Activated B cell treated with CpG ODN at 0.5 μM for 24 hours (primary cell): Measurements from ENCODE around the gene CGB7. TPM values are rescaled to one million over a fixed set of nuclear protein-coding genes. Genes with fewer than 3 reads are reported as not detected.
"Not testable (repeated sequence)": the region's sequence is repeated elsewhere in the genome, so short reads cannot be mapped to it uniquely, and the experiment has no call there.

Experiments
- ATAC-seq: fragments of 200-7000 bp; cut with Tn5 transposase; one replicate; pipeline ENCODE4 v1.10.0; 2021; ENCODE audit warnings: low read depth, mild to moderate bottlenecking, moderate library complexity
- CTCF ChIA-PET: fragments of 350-600 bp; sonication (Branson Sonifier 250); formaldehyde crosslinking; loops from one replicate; lab custom pipeline; 2021; ENCODE audit warnings: antibody characterized with exemption; lab: Charles Lee
- POLR2A ChIA-PET: fragments of 350-600 bp; sonication (Branson Sonifier 250); formaldehyde crosslinking; loops from one replicate; lab custom pipeline; 2021; ENCODE audit warnings: antibody characterized with exemption; lab: Charles Lee
- DNase-seq: peaks from one replicate; pipeline ENCODE4 v3.0.0; 2022
- H3K27ac Mint-ChIP-seq: one replicate; pipeline ENCODE4 v1.8.0; 2020; ENCODE audit warnings: mixed read lengths
- H3K27me3 Mint-ChIP-seq: one replicate; pipeline ENCODE4 v1.8.0; 2021; ENCODE audit warnings: mixed read lengths
- H3K36me3 Mint-ChIP-seq: one replicate; pipeline ENCODE4 v1.8.0; 2021; ENCODE audit warnings: low read depth, mixed read lengths
- H3K4me1 Mint-ChIP-seq: one replicate; pipeline ENCODE4 v1.8.0; 2021; ENCODE audit warnings: mixed read lengths
- H3K4me3 Mint-ChIP-seq: one replicate; pipeline ENCODE4 v1.8.0; 2020; ENCODE audit warnings: mild to moderate bottlenecking, mixed read lengths
- H3K9me3 Mint-ChIP-seq: one replicate; pipeline ENCODE4 v1.8.0; 2020; ENCODE audit warnings: mixed read lengths
- CTCF ChIP-seq: fragments of 200-600 bp; IDR thresholded peaks from one replicate; pipeline ENCODE4 v1.8.0; 2022; ENCODE audit warnings: antibody characterized with exemption, mild to moderate bottlenecking
- intact Hi-C: fragments of 100-400 bp; cut with micrococcal nuclease; formaldehyde crosslinking; loops from one replicate; pipeline ENCODE4 v1.15.1; 2024
- total RNA-seq: library from RNA; stranded (reverse); gene quantifications from 2 replicates; pipeline ENCODE4 v1.2.3, GENCODE V29; 2022

The CGB7 gene
- total RNA-seq, 1 donor from 2014 or later = not detected

GRCh38 chr19:49022116-49022515 lies 35.4 kb downstream of the CGB7 start:
- no peak for TF ChIP-seq CTCF
- DNase-seq (no peak), ATAC-seq (no peak)
- ChIA-PET CTCF (no interaction called here), POLR2A (interaction anchor here (0.8 kb wide), 1 partner anchor 28 kb away, joined by 4 read pairs; the partner anchor contains the start of gene RUVBL2)
- intact Hi-C loops = no loop called here
- H3K27ac Mint-ChIP-seq = no peak overlapping the region
- H3K9me3 Mint-ChIP-seq = no peaks in the 10 kb centered on the region
- no peaks in the 10 kb centered on the region for H3K36me3 Mint-ChIP-seq
- peaks cover 32% of the 10 kb centered on the region for H3K4me1 Mint-ChIP-seq
- peaks cover 3% of the 10 kb centered on the region for H3K27me3 Mint-ChIP-seq
- no peak overlapping the region for H3K4me3 Mint-ChIP-seq

- no peak for DNase-seq
- ATAC-seq = no peak
- no peak for TF ChIP-seq CTCF
- Mint-ChIP-seq H3K27ac (no peak overlapping the region), H3K27me3 (peaks cover 3% of the 10 kb centered on the region), H3K4me1 (peaks cover 32% of the 10 kb centered on the region), H3K36me3 (no peaks in the 10 kb centered on the region), H3K4me3 (no peak overlapping the region), H3K9me3 (no peaks in the 10 kb centered on the region)
- ChIA-PET CTCF (no interaction called here), POLR2A (interaction anchor here (0.5 to 1.0 kb wide), 4 partner anchors 23 to 102 kb away, joined by 3 to 7 read pairs (median 4); partner anchors contain the start of genes GYS1 and RUVBL2)
- intact Hi-C loops = no loop called here
Observed at GRCh38 chr19:49020931-49021895, 36.3 kb downstream of the CGB7 start.

- Mint-ChIP-seq H3K4me3 (no peak overlapping the region), H3K9me3 (no peaks in the 10 kb centered on the region), H3K4me1 (peaks cover 32% of the 10 kb centered on the region), H3K36me3 (peaks cover 8% of the 10 kb centered on the region), H3K27ac (no peak overlapping the region), H3K27me3 (peaks cover 3% of the 10 kb centered on the region)
- intact Hi-C loops = no loop called here
- ChIA-PET CTCF (interaction anchor here (2.6 kb wide), 1 partner anchor 21 kb away, joined by 8 read pairs; no protein-coding TSS in a partner anchor), POLR2A (interaction anchor here (0.5 to 1.3 kb wide), 4 partner anchors 27 to 740 kb away, joined by 3 to 5 read pairs (median 4); partner anchors contain the start of genes GYS1 and RUVBL2)
- no peak for TF ChIP-seq CTCF
- ATAC-seq = no peak
- no peak for DNase-seq
Observed at GRCh38 chr19:49020342-49020741, 37.2 kb downstream of the CGB7 start.

GRCh38 chr19:49019242-49019932 lies 38.2 kb downstream of the CGB7 start:
- no peak overlapping the region for H3K27ac Mint-ChIP-seq
- DNase-seq (peak; percentile 69), ATAC-seq (peak; percentile 63)
- TF ChIP-seq CTCF = no peak
- ChIA-PET POLR2A (interaction anchor here (0.6 to 1.3 kb wide), 4 partner anchors 11 to 469 kb away, joined by 3 to 4 read pairs (median 3); partner anchors contain the start of genes GYS1 and RUVBL2), CTCF (interaction anchor here (0.6 to 2.6 kb wide), 4 partner anchors 20 to 1156 kb away, joined by 3 to 8 read pairs (median 3); partner anchors contain the start of genes LIN7B and RUVBL2)
- no peaks in the 10 kb centered on the region for H3K9me3 Mint-ChIP-seq
- peaks cover 32% of the 10 kb centered on the region for H3K4me1 Mint-ChIP-seq
- H3K27me3 Mint-ChIP-seq = peaks cover 3% of the 10 kb centered on the region
- intact Hi-C loops = loop anchor here (2.0 to 5.0 kb wide), 3 partner anchors 27 to 433 kb away; partner anchors contain the start of genes ALDH16A1, CGB7, GYS1 and PIH1D1
- peaks cover 15% of the 10 kb centered on the region for H3K36me3 Mint-ChIP-seq
- peak overlapping the region; percentile 87 for H3K4me3 Mint-ChIP-seq

GRCh38 chr19:49018388-49019241 lies 38.9 kb downstream of the CGB7 start:
- H3K4me3 Mint-ChIP-seq = peak overlapping the region; percentile 87
- peaks cover 32% of the 10 kb centered on the region for H3K4me1 Mint-ChIP-seq
- ChIA-PET CTCF (interaction anchor here (0.6 to 2.6 kb wide), 4 partner anchors 19 to 1155 kb away, joined by 3 to 8 read pairs (median 4); partner anchors contain the start of genes LIN7B and RUVBL2), POLR2A (interaction anchor here (0.6 to 1.3 kb wide), 5 partner anchors 25 to 832 kb away, joined by 3 to 6 read pairs (median 3); partner anchors contain the start of genes GYS1 and RUVBL2)
- H3K36me3 Mint-ChIP-seq = peaks cover 23% of the 10 kb centered on the region
- intact Hi-C loops = loop anchor here (2.0 to 5.0 kb wide), 3 partner anchors 26 to 434 kb away; partner anchors contain the start of genes ALDH16A1, CGB7, GYS1 and PIH1D1
- not testable (repeated sequence) for DNase-seq, H3K27me3 Mint-ChIP-seq, H3K27ac Mint-ChIP-seq, H3K9me3 Mint-ChIP-seq, ATAC-seq
